Bronchial epithelial cell (primary cell): Measurements from ENCODE around the gene CNGA1. TPM values are rescaled to one million over a fixed set of nuclear protein-coding genes. Genes with fewer than 3 reads are reported as not detected.

ENCODE experiments used
- DNase-seq: peaks from one replicate; pipeline ENCODE4 v3.0.0-alpha.2; 2010; ENCODE audit warnings: low read depth
- FAIRE-seq: peaks from 2 replicates; lab custom pipeline; 2011; peaks lifted over from hg19 to GRCh38; lab: Jason Lieb, UNC
- H3K27me3 ChIP-seq: 2 replicates; pipeline ENCODE4 v1.5.1; 2011; ENCODE audit warnings: low read length; ENCODE audit not compliant: control insufficient read depth, insufficient read depth
- H3K36me3 ChIP-seq: 2 replicates; pipeline ENCODE4 v1.5.1; 2011; ENCODE audit warnings: low read length; ENCODE audit not compliant: control insufficient read depth, insufficient read depth
- H3K4me3 ChIP-seq: 2 replicates; pipeline ENCODE4 v1.5.1; 2011; ENCODE audit warnings: mild to moderate bottlenecking, low read depth, low read length, control low read depth
- total RNA-seq: library from RNA; depleted of rRNA; stranded (reverse); fragments of >200 nt; gene quantifications from 2 replicates; pipeline ENCODE4 v1.2.1, GENCODE V29; 2014
- TF ChIP-seq, protein P1 (sequence below): IDR thresholded peaks from 2 replicates; pipeline ENCODE4 v1.5.1; 2011; ENCODE audit warnings: mild to moderate bottlenecking, moderate library complexity, low read length, control low read depth, inconsistent platforms; ENCODE audit not compliant: insufficient read depth, severe bottlenecking

CNGA1 gene
- total RNA-seq, 1 donor from 2014 or later = 1.6 TPM

DNA sequence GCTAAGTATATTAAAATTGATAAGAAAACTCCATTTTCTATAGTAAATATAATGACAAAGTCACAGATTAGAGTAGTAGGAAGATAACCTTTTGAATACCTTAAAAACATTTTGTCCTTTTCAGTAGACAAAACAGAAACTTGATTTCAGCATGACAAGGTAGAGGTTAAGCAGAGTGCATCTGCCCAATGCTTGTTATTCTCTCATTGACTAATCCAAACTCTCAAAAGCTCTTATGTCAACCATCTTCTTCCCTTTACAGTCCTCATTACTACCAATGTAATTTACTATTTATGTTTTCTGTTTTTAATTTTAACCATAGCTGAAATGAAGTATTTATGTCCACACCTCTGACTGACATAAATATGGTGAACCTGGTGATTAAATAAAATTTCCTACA, 11.2 kb upstream of the CNGA1 start:
- Histone ChIP-seq H3K36me3 (peaks cover 6% of the 10 kb centered on the region), H3K27me3 (no peaks in the 10 kb centered on the region), H3K4me3 (no peak overlapping the region)
- DNase-seq (no peak), FAIRE-seq (no peak)
- TF ChIP-seq, protein P1, sequence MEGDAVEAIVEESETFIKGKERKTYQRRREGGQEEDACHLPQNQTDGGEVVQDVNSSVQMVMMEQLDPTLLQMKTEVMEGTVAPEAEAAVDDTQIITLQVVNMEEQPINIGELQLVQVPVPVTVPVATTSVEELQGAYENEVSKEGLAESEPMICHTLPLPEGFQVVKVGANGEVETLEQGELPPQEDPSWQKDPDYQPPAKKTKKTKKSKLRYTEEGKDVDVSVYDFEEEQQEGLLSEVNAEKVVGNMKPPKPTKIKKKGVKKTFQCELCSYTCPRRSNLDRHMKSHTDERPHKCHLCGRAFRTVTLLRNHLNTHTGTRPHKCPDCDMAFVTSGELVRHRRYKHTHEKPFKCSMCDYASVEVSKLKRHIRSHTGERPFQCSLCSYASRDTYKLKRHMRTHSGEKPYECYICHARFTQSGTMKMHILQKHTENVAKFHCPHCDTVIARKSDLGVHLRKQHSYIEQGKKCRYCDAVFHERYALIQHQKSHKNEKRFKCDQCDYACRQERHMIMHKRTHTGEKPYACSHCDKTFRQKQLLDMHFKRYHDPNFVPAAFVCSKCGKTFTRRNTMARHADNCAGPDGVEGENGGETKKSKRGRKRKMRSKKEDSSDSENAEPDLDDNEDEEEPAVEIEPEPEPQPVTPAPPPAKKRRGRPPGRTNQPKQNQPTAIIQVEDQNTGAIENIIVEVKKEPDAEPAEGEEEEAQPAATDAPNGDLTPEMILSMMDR = no peak

DNA sequence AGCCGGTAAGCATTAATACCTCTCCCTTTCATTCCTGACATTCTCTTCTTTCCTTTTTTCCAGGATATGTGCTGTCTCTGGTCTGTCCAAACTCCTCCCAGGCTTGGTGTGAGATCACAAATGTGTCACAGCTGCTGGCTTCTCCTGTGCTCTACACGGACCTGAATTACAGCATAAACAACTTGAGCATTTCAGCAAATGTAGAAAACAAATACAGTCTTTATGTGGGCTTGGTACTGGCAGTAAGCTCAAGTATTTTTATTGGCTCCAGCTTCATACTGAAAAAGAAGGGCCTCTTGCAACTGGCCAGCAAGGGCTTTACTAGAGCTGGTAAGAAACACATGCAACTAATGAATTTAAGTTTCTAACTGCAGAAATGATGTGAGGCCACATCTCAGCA, 8.5 kb upstream of the CNGA1 start:
- no peak overlapping the region for H3K4me3 ChIP-seq
- no peaks in the 10 kb centered on the region for H3K27me3 ChIP-seq
- TF ChIP-seq, protein P1 = no peak
- DNase-seq = peak; percentile 29
- no peak for FAIRE-seq
- H3K36me3 ChIP-seq = peaks cover 6% of the 10 kb centered on the region

DNA sequence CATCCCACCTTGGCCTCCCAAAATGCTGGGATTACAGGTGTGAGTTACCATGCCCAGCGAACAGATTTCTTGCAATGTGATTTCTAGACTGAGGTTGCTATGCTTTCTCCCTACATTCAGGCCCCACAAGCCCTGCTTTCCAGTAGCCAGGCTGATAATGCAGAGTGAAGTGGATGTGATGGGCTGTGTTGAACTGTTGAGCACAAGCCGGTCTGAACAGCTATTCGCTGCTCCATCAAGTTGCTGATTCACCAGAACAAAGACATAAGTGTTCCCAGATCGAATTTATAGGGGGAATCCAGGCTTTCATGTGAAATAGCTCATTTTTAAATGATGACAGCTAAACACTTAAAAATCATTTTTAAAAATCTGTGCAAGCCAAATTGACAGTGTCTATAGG, 8.0 kb upstream of the CNGA1 start:
- FAIRE-seq = no peak
- H3K27me3 ChIP-seq = no peaks in the 10 kb centered on the region
- TF ChIP-seq, protein P1 = no peak
- H3K36me3 ChIP-seq = peaks cover 6% of the 10 kb centered on the region
- DNase-seq = no peak
- H3K4me3 ChIP-seq = no peak overlapping the region

DNA sequence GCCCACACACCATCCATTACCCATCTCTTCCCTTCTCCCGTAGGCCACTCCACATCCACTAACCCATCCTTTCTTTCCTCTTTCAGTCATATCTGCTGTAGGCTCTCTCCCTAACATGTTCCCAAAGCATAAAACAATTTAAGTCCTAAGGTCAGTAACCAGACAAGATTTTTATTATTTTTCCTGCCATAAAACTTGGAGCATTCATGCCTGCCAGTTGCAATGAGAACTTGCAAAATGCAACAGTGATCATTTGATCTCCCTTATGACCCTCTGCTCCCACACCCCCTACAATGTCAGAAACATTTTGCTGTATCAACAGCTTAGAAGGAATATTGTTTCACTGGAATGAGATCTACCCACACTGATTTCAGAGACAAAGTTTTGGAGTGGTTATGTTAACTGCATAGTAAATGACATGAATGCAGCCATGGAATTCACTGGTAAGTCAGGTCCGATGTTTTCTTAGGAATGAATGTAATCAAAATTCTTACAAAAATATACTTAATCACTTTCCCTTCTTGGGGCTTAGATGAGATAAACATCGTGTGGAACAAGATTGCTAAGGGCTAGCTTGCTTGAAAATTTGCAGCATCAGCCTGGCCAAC, 5.8 kb upstream of the CNGA1 start:
- Histone ChIP-seq H3K36me3 (peaks cover 6% of the 10 kb centered on the region), H3K4me3 (no peak overlapping the region), H3K27me3 (no peaks in the 10 kb centered on the region)
- TF ChIP-seq, protein P1 = no peak
- FAIRE-seq (no peak), DNase-seq (no peak)

DNA sequence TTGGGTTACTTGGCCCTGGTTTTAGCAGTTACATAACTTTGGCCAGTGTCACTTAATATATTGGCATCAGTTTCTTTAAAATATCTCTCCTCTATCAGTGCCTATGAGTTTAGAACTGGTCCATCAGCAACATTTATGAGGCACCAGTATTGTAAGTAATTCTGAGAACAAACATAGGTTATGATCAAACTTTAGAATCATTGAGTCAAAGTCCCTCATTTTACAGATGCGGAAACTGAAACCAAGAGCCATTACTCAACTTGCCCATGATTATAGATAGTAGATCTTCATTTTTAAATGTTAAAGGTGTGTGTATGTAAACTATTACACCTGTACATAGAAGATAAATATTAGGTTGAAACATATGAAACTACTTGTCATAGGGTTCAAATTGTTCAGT, 4.6 kb upstream of the CNGA1 start:
- H3K36me3 ChIP-seq = peaks cover 6% of the 10 kb centered on the region
- no peak overlapping the region for H3K4me3 ChIP-seq
- no peaks in the 10 kb centered on the region for H3K27me3 ChIP-seq
- DNase-seq = no peak
- FAIRE-seq = no peak
- TF ChIP-seq, protein P1 = no peak

DNA sequence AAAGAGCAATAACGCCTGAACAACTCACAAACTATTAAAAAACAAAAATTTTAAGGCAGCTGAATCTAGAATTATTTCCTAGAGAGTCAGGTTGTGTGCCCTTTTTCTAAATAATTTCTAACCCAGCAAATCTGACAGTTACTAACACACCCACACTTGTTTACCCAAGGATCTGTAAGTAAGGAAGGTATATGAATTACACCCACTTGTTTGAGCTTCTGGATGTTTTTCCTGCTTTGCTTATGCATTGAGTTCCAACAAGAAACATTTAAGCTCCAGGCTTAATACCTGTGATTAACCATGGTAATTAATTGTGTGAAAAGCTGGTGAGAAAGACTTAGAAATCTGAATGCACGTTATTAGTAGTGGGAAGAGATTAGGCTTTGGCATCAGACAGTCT, 1.6 kb upstream of the CNGA1 start:
- TF ChIP-seq, protein P1 = no peak
- Histone ChIP-seq H3K4me3 (no peak overlapping the region), H3K27me3 (no peaks in the 10 kb centered on the region), H3K36me3 (no peaks in the 10 kb centered on the region)
- no peak for FAIRE-seq
- peak; percentile 36 for DNase-seq
